HepG2 (cell line): ENCODE data around the gene PTGES3.

Source experiments
- CTCF ChIP-seq: sonication (generic); formaldehyde crosslinking; IDR thresholded peaks from 2 replicates; pipeline ENCODE4 v1.5.0; 2020; ENCODE audit warnings: mild to moderate bottlenecking, missing genetic modification reagents, moderate library complexity
- FOXA3 ChIP-seq: IDR thresholded peaks from 2 replicates; pipeline ENCODE4 v1.6.1; 2016; ENCODE audit warnings: missing genetic modification reagents, missing compliant biosample characterization
- MYC ChIP-seq: sonication (generic); formaldehyde crosslinking; IDR thresholded peaks from 2 replicates; pipeline ENCODE4 v1.9.0; 2021; ENCODE audit warnings: missing genetic modification reagents, borderline replicate concordance
- ZBTB14 ChIP-seq: sonication (generic); formaldehyde crosslinking; IDR thresholded peaks from 2 replicates; pipeline ENCODE4 v1.4.0; 2020; ENCODE audit warnings: missing genetic modification reagents
- ZKSCAN1 ChIP-seq: fragments of 150-350 bp; IDR thresholded peaks from 2 replicates; pipeline ENCODE4 v1.6.1; 2014; ENCODE audit warnings: low read length
- ZNF160 ChIP-seq: sonication (generic); formaldehyde crosslinking; IDR thresholded peaks from 2 replicates; pipeline ENCODE4 v1.8.0; 2022; ENCODE audit warnings: mild to moderate bottlenecking, inconsistent platforms, missing genetic modification reagents
- ZNF24 ChIP-seq: fragments of 450-650 bp; IDR thresholded peaks from 2 replicates; pipeline ENCODE4 v1.6.1; 2017; ENCODE audit warnings: antibody characterized with exemption, mild to moderate bottlenecking
- ZNF503 ChIP-seq: sonication (generic); formaldehyde crosslinking; IDR thresholded peaks from 2 replicates; pipeline ENCODE4 v1.4.0; 2020; ENCODE audit warnings: missing genetic modification reagents

GRCh38 chr12:56622535-56622934, 65.5 kb downstream of the PTGES3 start:
- no peak for TF ChIP-seq ZNF160 (CRISPR knock-in tag)
- TF ChIP-seq ZBTB14 (CRISPR knock-in tag): no peak
- no peak for TF ChIP-seq ZNF24
- no peak for TF ChIP-seq MYC (CRISPR knock-in tag)
- no peak for TF ChIP-seq ZKSCAN1
- TF ChIP-seq CTCF (CRISPR knock-in tag): no peak
- no peak for TF ChIP-seq ZNF503 (CRISPR knock-in tag)
- no peak for TF ChIP-seq FOXA3 (CRISPR knock-in tag)
